GM10266 (cell line): Measurements from ENCODE around the gene TMEM132D.

ENCODE experiments used
- DNase-seq: peaks from one replicate; pipeline ENCODE4 v3.0.0; 2012; ENCODE audit errors: extremely low spot score
- CTCF ChIP-seq: IDR thresholded peaks from 2 replicates; pipeline ENCODE4 v1.5.1; 2012; ENCODE audit warnings: mild to moderate bottlenecking, low read depth; ENCODE audit not compliant: control insufficient read depth, insufficient read depth; ENCODE audit errors: missing control alignments

TMEM132D gene

GRCh38 chr12:129607756-129608155, 296.1 kb downstream of the TMEM132D start:
- DNase-seq: no peak
- TF ChIP-seq CTCF: no peak

GRCh38 chr12:129607301-129607700, 296.5 kb downstream of the TMEM132D start:
- DNase-seq: no peak

GRCh38 chr12:129606239-129606638, 297.6 kb downstream of the TMEM132D start:
- no peak for DNase-seq
- no peak for TF ChIP-seq CTCF

More at GRCh38 chr12:129607301-129607700, 296.5 kb downstream of the TMEM132D start:
- TF ChIP-seq CTCF: no peak

GRCh38 chr12:129605666-129606065, 298.2 kb downstream of the TMEM132D start:
- no peak for DNase-seq
- no peak for TF ChIP-seq CTCF

GRCh38 chr12:129604506-129604905, 299.3 kb downstream of the TMEM132D start:
- DNase-seq: no peak
- TF ChIP-seq CTCF: no peak

GRCh38 chr12:129599406-129599805, 304.4 kb downstream of the TMEM132D start:
- no peak for TF ChIP-seq CTCF
- DNase-seq: no peak

GRCh38 chr12:129594098-129594497, 309.7 kb downstream of the TMEM132D start:
- TF ChIP-seq CTCF: no peak
- DNase-seq: no peak
